ENCODE data around the gene FRYL. TPM values are rescaled to one million over a fixed set of nuclear protein-coding genes. Genes with fewer than 3 reads are reported as not detected.

FRYL gene
- total RNA-seq, 4 donors from 2014 or later = 51.1 to 96.5 (median 70.6) TPM

DNA sequence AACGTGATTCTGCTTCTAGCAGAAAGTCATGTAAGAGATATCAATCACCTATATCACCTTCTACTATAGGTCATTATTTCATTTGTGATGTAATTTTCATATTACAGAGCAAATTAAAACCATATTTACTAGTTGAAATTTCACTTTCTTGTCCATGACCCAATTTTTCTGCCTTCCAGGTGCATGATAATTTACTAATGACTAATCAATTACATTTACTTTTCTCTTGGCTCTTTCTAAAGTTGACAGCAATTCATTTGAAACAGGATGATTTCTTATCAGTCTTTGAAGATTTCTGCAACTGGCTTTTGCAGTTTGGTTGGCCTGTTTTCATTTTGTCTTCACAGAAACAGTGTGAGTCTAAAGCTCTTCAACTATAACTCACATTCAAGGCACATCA, 208.6 kb downstream of the FRYL start:
- TF ChIP-seq CTCF (IDR thresholded peaks at IDR 0.05) = no peak
- TF ChIP-seq POLR2A (IDR thresholded peaks at IDR 0.05) = no peak
- no peak for DNase-seq (ENCODE audit: low spot score in 2 of 2)
- intact Hi-C loops (cut with DNase I; ENCODE audit: low total_unique reads) = loop anchor here (10.0 kb wide), 1 partner anchor 393 kb away; no protein-coding TSS in a partner anchor
- no peak overlapping the region for H3K4me3 ChIP-seq (ENCODE audit: low read depth, poor library complexity, severe bottlenecking)
- WGBS, 2 donors = 79 to 81% methylated on average over 1 of the region's 1 CpG

DNA sequence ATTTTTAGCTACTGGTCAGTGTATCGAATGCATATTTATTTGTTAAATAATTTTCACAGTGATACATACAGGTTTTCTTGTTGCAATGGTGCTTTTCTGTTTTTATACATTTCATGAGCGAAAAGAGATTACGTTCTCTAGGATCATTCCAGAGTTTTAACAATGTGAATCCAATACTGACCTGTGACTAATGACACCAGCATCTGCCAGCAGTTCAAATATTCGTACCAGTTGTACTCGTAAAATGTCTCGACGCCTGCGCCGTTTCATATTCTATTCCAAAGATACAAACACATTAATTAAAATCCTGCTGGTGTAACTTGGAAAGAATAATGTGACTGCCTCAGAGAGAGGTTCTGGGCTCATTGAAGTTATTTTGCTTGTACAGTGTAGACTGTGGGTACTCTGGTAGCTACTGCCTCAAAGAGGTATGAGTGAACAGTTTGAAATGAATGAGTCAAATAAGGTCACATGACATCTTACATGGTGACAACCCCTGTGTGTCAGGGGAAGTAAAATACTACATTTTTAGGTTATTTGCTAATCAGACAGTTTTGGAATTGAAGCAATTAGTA, 209.3 kb downstream of the FRYL start:
- TF ChIP-seq POLR2A (IDR thresholded peaks at IDR 0.05) (no peak), CTCF (IDR thresholded peaks at IDR 0.05) (no peak)
- DNase-seq (ENCODE audit: low spot score in 2 of 2) = no peak

GRCh38 chr4:48566034-48566384, 214.1 kb downstream of the FRYL start:
- no peak overlapping the region for H3K4me3 ChIP-seq (ENCODE audit: low read depth, poor library complexity, severe bottlenecking)
- DNase-seq (ENCODE audit: low spot score in 2 of 2) = no peak
- intact Hi-C loops (cut with DNase I; ENCODE audit: low total_unique reads) = no loop called here
- WGBS, 2 donors = 54 to 94% methylated on average over 3 of the region's 3 CpGs
- TF ChIP-seq POLR2A (IDR thresholded peaks at IDR 0.05) (no peak), CTCF (IDR thresholded peaks at IDR 0.05) (no peak)

More for the DNA sequence above, 209.3 kb downstream of the FRYL start:
- H3K4me3 ChIP-seq (ENCODE audit: low read depth, poor library complexity, severe bottlenecking) = no peak overlapping the region
- WGBS, 2 donors = 91% methylated on average over 9 of the region's 9 CpGs
- intact Hi-C loops (cut with DNase I; ENCODE audit: low total_unique reads) = loop anchor here (10.0 kb wide), 1 partner anchor 394 kb away; no protein-coding TSS in a partner anchor

DNA sequence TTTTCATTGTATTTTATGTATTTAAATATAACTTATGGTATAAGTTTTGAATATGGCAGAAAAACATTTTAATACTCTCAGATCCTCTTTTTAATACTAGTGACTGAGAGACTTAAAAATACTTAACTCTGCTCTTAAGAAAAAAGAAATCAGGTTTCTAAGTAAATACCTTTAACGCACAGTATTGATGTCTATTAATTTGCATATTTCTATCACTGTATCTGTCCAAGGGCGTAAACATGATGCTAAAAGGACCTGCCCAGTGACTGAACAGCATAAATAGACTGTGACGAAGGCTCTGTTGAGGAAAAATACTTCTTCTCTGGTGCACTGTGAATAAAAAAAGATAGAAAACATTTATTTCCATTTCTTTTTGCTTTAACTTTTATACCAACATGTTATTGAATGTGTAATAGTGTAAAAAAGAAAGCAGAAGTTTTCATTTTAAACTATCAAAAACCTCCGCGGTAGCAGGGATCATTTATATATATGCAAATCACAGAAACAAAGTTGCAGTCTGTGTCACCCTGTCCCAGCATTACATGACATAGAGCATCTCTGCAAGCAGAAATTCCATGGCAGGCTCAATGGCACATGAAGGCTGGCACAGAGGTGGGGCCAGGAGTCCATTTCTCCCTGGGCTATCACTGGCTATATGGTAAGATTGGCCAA, 214.6 kb downstream of the FRYL start:
- TF ChIP-seq POLR2A (IDR thresholded peaks at IDR 0.05) (no peak), CTCF (IDR thresholded peaks at IDR 0.05) (no peak)
- intact Hi-C loops (cut with DNase I; ENCODE audit: low total_unique reads) = no loop called here
- 92 to 93% methylated on average over 5 of the region's 5 CpGs for WGBS, 2 donors
- no peak overlapping the region for H3K4me3 ChIP-seq (ENCODE audit: low read depth, poor library complexity, severe bottlenecking)
- no peak for DNase-seq (ENCODE audit: low spot score in 2 of 2)

- WGBS, 2 donors = 44 to 56% methylated on average over 3 of the region's 3 CpGs
- no peak for DNase-seq (ENCODE audit: low spot score in 2 of 2)
- intact Hi-C loops (cut with DNase I; ENCODE audit: low total_unique reads) = no loop called here
- no peak for TF ChIP-seq CTCF (IDR thresholded peaks at IDR 0.05)
- TF ChIP-seq POLR2A (IDR thresholded peaks at IDR 0.05) = no peak
- H3K4me3 ChIP-seq (ENCODE audit: low read depth, poor library complexity, severe bottlenecking) = no peak overlapping the region
Observed at GRCh38 chr4:48564151-48564550, 215.9 kb downstream of the FRYL start.

All from lower leg skin (tissue), 4 donors.